Hematopoietic multipotent progenitor cell treated with erythropoietin and hydrocortisone succinate and interleukin-3 and kit ligand, for 6 days (in vitro differentiated cells): Measurements from ENCODE around the gene IL18BP.

Experiments
- DNase-seq: peaks from one replicate; pipeline ENCODE4 v3.0.0-alpha.2; 2015

Gene IL18BP

DNA sequence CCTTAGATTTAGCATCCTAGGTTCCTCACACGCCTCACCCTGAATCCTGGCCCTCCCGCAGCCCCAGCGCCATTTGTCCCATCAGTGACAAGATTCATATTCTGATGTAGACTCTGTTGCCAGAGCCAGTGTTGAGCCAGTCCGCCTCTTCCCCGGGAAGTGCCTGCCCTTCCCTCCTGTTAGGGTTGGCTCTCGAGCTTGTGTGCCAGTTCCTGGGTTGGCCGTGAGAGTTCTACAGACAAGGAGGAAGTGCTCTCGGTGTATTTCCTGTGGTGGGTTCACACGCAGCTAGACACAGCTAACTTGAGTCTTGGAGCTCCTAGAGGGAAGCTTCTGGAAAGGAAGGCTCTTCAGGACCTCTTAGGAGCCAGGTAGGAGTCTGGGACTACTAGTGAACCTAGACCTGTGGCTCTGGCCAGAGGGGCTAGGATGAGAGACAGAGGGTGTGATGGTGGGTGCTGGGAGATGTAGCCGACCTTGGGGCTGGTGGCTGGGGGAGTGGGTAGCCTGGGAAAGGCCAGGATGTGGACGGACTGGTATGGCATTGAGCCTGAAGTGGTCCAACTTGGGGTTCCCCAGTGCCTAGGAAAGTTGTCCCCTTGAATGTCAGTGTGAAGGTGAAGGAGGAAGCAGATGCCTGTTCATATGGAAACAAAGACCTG is at the start of gene IL18BP:
IL18BP (plus strand) TSS at position 261 of the 662 bp plus-strand sequence. CDS start 1,076 bp downstream, outside the sequence.
- DNase-seq: peak; percentile 54

DNA sequence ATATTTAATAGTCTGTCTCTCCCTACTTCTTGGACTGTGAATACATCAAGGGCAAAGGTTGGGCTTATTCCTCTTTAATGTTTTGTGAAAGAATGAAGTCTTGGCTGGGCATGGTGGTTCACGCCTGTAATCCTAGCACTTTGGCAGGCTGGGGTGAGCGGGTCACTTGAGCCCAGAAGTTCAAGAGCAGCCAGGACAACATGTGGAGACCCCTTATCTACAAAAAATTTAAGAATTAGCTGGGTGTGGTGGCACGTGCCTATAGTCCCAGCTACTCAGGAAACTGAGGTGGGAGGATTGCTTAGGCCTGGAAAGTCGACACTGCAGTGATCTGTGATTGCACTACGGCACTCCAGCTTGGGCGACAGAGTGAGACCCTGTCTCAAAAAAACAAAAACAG is 49.7 kb upstream of the IL18BP start:
- DNase-seq: no peak

DNA sequence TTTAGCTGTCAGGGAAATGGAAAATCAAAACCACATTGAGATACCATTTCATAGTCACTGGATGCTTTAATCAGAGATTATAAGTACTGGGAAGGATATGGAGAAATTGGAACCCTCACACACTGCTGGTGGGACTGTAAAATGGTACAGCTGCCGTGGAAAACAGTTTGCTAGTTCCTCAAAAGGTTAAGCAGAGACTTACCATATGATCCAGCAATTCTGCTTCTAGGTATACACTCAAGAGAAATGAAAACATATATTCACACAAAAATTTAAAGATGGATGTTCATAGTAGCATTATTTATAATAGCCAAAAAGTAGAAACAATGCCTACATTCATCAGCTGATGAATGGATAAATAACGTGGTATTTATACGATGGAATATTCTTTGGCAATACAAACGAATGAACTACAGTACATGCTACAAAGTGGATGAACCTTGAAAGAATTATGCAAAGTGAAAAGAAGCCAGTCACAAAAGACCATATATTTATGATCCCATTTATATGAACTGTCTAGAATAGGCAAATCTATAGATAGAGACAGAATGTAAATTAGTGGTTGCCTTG is 46.9 kb upstream of the IL18BP start:
- no peak for DNase-seq

DNA sequence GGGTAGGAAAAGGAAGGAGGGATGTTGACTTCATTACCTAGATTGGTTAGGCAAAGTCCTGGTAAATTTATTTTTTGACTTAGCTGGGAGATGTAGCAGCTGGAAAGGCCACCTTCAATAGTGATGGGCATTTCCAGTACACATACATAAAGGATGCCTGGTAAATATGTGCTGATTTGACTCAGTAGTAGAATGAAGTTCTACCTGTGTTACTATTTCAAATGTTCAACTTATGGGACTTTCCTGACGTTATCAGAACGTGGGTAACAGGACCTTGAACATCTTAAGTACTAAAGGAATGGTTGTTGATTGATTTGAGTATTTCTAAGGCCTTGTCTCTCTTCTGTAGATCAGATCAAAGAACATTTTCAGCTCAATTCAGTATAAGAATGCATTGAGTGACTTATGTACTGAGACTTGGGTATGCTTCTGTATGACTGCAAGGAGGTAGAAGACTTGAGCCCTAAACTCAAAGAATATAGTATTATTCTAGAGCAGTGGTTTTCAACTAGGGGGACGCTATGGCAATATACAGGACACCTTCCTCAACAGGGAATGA is 42.7 kb upstream of the IL18BP start:
- no peak for DNase-seq

DNA sequence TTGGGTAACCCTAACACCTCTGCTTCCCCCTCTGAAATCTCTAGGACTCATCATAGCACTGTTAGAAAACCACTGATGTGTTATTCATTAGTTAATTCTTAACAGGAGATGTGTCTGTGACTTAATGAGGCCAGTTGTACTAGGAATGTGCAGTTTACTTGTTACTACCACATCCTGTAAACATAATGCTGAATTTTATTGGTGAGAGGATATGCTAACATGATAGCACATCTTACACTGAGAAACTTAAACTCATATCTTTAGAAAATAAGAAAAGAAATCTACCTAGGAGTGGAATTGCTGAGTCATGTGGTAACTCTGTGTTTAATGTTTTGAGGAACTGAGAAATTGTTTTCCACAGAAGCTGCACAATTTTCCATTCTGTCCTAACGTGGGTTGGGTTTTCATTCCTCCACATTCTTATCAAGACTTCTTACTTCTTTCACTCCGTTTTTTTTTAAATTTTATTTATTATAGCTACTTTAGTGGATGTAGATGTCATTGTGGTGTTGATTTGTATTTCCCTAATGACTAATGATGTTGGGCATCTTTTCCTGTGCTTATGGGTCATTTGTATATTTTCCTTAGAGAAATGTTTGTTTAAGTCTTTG is 36.2 kb upstream of the IL18BP start:
- DNase-seq: peak; percentile 49

DNA sequence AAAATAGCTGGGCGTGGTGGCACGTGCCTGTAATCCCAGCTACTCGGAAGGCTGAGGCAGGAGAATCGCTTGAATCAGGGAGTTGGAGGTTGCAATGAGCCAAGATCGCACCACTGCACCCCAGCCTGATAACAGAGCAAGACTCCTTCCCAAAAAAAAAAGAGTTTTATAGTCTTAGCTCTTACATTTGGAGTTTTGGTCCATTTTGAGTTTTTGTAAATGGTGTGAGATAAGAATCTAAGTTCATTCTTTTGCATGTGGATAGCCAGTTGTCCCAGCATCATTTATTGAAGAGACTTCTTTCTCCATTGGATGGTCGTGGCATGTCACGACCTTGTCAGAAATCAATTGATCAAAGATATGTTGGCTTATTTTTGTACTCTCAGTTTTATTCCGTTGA is 35.2 kb upstream of the IL18BP start:
- DNase-seq: no peak

DNA sequence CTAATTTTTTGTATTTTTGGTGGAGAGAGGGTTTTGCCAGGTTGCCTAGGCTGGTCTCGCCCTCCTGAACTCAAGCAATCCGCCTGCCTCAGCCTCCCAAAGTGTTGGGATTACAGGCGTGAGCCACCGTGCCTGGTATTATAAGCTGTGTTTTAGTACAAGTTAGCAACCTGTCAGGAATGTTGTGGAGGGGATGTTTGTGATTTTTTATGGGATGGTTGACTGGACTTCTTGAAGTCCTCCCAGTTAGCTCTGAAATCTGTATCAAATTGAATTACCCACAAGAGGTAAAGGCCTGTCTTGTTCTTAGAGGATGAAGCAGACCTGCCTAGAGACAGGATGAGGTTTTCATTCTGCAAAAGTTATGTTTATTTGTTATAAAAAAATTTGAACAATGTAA is 34.1 kb upstream of the IL18BP start:
- no peak for DNase-seq

DNA sequence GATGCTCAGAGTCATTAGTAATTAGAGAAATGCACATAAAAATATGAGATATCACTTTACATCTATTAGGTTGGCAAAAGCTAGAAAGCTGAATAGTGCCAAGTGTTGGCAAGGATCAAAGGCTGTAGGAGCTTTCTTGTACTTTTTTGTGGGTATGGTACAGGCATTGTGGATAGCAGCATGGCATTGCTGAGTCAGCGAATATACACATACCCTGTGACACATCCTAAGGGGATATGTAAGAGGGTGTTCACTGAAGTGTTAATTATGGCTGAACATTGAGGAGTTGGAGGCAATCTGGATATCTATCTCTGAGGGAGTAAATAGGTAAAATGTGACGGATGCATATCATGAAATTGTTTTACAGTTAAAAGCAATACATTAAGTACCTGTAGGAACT is 27.0 kb upstream of the IL18BP start:
- DNase-seq: no peak

DNA sequence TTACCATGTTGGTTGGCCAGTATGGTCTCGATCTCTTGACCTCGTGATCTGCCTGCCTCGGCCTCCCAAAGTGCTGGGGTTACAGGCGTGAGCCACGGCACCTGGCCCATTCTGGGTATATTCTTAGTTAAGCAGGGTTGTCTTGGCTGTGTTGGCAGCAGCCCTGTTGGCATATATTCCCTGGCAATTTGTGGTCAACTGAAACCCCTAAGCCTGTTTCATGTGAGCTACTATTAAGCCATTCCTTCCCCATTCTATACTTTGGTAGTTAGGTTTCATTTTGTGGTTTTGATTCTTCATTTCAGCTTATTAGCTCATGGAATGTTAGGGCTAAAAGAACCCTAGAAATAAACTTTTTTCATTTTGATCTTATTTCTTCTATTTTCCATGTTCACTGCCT is 22.2 kb upstream of the IL18BP start:
- DNase-seq: no peak

DNA sequence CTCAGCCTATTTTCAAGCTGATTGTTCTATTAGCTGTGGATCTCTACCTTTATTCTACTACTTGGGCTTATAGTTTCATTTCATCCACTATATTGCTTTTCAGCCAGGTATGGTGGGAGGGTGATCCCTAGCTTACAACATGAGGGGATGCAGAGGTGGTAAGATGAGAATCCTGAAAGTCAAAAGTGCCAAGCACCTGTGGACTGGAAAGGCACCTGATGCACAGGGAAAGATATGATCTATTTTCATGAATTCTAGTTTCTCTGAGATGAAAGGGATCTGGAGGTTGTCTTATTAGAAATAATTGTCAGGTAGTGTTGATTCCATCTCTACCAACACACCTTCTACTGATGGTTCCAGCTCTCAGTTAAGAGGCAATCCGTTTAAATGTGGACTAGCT is 21.6 kb upstream of the IL18BP start:
- DNase-seq: no peak

DNA sequence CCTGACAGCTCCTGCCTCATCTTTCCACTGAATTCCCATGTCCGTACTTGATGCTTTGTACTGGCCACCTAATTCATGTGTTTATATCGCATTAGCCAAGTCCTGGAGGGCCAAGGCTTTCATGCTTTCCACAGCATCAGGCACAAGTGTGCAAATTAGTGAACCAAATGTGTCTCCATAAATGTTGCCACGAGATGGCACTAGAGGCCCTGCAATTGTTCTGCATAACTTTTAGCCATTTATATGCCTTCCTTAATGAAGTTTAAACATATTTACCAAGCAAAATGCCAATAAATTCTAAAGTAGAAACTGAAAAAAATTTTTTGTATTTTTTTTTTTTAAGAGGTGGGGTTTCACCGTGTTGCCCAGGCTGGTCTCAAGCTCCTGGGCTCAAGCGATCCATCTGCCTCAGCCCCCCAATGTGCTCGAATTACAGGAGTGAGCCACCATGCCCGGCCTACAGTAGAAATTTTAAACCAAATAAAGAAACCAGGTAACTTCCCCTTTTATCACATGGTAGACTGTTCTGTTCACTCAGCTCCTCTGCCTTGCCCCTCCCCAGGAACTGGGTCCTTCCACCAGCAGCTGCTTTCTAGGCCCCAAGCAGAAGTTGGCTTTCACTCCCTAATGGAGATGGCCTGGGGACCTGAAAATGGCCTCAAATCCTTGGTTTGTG is 20.8 kb upstream of the IL18BP start:
- DNase-seq: peak; percentile 83

DNA sequence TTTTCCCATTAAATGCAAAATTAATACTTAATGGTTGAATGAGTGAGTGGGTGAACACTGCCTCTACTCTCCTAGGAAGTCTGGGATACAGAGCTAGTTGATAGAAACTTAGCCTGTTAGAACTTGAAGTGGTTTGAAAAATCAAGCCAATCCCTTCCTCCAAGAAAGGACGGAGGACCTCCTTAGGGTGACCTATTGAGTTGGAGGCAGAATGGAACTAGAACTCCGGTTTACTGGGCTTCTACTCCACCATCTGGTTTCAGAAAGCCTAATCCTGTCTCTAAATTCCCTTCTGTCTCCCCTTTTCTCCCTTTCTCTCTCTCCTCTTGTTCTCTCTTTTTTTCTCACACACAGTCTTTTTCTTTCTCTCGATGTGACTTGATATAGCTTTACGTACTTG is 19.6 kb upstream of the IL18BP start:
- no peak for DNase-seq

DNA sequence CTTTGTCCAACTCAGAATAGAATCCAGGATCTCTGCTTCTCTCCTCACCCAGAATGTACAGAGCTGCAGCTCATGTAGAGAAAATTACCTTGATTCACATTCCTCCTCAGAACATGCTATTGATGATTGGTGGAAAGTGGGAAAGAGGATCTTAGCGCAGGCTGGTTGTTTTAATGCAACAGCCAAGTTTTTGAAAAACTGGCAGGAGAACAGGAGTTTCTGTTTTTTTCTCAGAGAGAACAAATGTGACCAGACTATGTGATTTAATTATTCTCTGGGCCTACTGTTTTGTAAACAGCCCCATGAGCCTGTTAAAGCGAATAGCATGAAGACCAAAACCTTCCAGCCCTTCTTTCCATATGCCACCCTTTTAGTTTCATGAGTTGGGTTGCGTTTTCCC is 19.1 kb upstream of the IL18BP start:
- DNase-seq: no peak

DNA sequence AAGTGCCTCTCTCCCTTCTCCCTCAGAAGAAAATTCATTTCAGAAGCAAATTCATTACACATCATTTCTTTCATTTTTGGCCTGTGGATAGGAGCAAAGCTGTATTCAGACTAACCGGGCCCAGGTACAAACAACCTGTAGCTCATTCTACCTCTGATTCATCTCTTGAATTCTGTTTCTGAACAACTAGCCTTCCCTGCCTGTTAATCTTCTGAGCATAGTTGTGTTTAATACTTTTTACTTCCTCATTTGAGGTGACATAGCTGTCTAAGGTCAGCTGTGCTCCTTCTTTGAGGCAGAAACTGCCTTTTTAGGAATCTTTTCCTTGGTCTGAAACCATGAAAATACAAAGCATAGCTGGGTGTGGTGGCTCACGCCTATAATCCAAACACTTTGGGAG is 12.6 kb upstream of the IL18BP start:
- no peak for DNase-seq

DNA sequence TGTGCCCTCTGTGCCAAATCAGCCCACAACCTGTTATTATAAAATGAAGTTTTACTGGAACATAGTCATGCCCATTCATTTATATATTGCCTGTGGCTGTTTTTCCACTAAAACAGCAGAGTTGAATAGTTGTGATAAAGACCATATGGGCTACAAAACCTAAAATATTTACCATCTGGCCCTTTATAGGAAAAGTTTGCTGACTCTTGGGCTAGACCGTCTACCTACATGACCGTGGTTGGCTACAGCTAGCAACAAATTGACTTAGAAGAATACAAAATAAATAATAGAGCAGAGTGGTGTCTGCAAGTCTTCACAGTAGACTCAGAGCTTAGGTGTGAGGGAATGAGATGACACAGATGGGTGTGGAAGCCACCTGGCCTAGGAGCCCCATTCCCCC is 11.2 kb upstream of the IL18BP start:
- DNase-seq: no peak

DNA sequence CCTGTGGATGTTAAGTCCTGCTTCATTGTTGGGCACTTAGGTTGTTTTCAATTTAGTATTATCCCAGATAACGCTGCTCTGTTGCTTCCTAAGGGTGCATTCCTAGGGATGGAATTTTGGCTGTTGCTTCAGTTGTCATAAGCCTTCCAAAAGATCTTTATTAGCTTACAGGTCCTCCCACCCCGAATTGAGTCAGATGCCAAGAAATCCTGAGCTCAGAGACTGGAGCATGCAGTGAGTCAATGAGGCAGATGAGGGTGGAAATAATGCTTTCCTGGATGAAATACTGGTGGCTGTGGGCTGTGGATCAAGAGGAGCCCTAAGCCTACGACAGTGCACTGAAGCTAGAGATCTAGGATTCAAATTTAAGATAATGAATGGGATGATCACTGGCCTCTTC is 10.7 kb upstream of the IL18BP start:
- DNase-seq: no peak

DNA sequence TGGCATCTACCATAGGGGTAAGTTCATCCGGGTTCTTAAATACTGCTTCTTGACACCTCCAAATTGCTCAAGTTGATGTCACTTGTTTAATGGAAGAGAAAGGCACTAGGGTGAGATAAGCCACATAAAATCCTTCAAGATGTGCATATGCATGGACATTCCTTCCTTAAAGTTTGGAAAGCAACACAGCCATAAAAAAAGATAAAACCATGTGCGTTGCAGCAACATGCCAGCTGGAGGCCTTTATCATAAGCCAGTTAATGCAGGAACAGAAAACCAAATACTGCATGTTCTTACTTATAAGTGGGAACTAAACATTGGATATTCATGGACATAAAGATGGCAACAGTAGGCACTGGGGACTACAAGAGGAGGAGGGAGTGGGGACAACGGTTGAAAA is 8.0 kb upstream of the IL18BP start:
- no peak for DNase-seq

DNA sequence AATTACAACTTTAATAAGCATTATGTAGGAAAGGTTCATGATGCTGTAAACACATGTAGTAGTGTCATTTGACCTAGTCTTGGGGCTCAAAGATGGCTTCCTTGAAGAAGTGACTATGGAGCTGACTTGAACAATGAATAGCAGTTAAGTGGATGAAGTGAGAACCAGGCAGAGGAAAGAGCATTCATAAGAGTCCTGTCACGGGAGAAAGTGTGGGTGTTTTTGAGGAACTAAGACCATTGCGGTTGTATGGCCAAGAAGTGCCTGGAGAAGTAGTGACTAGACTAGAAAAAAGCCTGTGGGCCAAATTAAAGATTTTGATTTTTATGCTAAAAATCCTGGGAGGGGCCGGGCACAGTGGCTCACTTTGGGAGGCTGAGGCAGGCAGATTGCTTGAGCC is 7.2 kb upstream of the IL18BP start:
- DNase-seq: peak; percentile 63

DNA sequence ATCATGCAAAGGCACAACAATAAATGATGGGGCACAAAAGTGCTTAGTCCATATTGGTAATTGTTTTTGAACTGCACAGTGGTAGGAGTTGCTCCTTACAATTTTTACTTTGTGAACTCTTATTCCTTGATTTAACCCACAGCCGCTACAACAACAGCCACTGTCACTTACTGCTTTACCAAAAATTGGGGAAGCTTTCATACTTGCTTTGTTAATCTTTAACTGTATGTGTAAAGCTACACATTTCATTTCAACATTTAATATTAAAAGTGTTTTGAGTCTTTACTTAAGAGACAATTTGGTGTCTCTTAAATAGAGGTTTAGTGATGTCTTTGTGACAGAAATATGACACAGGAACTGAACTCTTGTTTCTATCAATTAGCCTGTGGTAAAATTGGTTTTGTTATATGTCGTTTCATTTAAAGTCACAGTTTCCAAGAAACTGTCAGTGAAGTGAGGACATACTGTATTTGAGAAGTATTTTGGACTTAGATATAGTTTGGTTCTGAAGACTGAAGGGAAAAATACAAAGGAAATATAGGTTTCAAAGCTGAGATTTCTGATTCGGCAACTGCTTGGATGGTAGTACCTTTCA is 6.5 kb upstream of the IL18BP start:
- DNase-seq: no peak

DNA sequence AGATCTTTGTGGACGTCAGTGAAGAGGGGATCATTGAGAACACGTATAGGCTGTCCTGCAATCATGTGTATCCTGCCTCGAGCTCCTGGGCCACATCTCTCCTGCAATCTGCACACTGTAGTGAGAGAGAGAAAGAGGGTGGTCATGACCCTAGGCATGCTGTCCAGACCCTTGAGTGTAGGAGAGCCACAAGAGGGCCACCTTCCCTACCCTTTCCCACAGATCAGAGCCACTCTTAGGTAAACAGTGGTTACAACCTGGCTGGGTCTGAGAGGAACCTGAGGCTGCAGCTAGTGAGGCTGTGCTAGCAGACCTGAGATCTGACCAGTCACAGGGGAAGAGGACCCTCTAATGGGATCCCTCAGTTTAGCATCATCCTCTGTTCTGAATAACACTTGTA is 3.9 kb upstream of the IL18BP start:
- DNase-seq: no peak

DNA sequence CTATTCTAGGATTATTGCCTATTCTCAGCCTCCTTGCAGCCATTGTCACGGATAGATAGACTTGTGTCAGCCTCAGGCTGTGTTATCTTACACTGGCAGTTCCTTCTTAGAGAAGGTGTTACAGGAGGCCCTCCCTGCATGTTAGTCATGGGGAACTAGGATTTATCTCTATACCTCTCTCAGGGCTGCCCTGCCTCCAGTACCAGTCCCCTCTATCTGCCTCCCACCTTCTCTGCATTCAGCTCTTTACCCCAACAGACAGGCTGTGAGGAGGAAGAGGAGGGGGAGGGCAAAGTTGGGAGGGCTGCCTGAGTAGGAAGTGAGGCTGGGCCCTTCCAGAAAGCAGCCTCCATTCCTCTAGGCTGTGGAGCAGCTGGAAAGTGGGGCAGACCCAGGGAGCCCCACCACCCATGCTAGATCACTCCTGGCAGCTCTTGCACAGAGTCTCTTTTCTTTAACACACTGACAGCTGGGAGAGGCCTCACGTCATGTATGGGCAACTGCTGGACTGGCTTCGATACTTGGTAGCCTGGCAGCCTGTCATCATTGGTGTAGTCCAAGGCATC is 2.9 kb upstream of the IL18BP start:
- peak; percentile 97 for DNase-seq

DNA sequence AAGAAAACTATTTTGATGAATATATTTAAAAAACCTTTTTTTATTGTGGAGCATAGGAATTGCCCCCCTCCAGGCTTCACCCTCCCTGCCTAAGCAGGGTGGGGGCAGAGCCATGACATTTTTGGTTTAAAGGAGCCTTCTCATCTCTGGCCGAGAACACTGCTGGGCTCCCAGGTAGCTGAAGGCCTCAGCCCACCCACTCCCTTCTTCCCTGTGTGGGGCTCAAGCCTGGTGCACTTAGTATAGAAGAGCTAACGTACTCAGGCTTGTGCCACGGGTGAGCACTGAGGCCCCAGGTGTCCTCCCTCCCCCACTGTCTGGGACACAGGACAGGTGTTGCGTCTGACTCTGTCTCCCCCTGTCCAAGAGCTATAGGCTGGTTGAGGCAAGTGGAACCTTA is 2.2 kb upstream of the IL18BP start:
- no peak for DNase-seq

DNA sequence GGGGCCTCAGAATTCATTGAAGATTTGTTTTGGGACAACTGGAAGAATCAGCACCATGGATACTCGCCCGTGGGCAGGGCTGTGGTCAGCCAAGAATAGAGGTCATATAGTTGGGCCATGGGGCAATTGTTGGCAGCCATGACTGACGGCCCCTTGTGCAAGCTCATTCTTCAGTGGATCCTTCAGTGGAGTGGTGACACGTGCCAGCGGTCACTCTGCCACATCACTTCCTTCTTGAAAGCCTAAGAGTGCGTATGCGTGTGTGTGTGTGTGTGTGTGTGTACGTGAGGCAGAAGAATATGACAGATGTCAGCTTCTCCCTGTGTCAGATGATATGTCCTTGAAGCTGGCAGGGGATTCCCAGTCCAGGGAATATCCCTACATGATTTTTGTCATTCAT is 1.8 kb upstream of the IL18BP start:
- no peak for DNase-seq
